Anterior cingulate cortex (tissue), 58 donors: ENCODE data around the gene PPP1CB.
"Not testable (repeated sequence)": the region's sequence is repeated elsewhere in the genome, so short reads cannot be mapped to it uniquely, and the experiment has no call there.

Source experiments
- DNase-seq, 58 donors: peaks; one replicate each; lab custom pipeline; 2025; lab: John Stamatoyannopoulos, UW

PPP1CB gene

GRCh38 chr2:28742619-28743018 is 9.0 kb upstream of the PPP1CB start:
- DNase-seq, result not testable (repeated sequence)

GRCh38 chr2:28745225-28745624 is 6.4 kb upstream of the PPP1CB start:
- no peak for DNase-seq

GRCh38 chr2:28745876-28746275 is 5.8 kb upstream of the PPP1CB start:
- DNase-seq, result no peak

DNA sequence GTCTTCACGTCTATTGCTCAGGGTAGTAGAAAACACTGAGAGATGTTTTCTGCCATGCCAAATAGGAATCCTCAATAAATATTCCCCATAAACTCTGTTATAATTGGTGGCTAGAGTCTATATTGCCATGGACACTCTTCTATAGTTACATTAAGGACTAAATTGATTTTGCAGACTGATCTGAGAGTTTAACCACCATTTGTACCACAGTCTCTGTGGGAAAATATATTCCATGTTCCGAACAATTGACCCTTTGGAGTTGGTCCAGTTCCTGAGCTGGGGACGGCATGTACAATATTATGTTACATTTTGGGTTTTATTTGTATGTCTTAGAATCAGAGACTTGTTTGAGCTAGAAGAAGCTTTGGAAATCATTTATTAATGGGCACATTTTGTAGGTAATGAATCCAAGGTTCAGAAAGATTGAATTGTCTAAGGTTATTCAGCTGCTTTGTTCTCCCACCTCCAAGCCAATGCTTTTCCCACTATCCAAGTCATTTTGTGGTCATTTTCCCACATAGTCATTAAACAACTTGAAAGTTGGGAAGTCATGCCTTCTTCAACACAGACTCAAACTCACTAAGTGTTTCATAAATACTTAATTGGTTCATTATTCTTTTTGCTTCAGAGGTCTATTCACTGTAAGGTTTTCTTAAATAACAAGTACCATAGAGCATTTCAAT is 5.1 kb upstream of the PPP1CB start:
- no peak for DNase-seq

DNA sequence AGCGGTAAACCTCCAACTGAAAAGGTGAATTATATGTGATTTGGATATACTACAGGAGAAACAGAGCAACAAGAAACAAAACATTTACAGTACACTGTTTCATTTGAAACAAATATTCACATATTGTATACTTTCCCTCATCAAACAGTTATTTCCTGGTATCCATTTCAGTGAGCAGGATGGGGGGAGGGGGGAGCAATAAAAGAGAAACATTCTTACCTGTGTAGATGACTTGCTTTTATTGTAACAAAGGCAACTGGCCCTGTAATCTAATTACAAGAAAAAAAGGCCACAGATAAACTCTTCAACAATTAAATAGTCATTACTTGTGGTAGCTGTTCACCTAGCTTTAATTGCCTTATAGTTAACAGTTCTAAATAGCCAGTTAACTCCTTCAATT is 3.9 kb upstream of the PPP1CB start:
- no peak for DNase-seq

GRCh38 chr2:28748176-28748575 is 3.5 kb upstream of the PPP1CB start:
- no peak for DNase-seq

DNA sequence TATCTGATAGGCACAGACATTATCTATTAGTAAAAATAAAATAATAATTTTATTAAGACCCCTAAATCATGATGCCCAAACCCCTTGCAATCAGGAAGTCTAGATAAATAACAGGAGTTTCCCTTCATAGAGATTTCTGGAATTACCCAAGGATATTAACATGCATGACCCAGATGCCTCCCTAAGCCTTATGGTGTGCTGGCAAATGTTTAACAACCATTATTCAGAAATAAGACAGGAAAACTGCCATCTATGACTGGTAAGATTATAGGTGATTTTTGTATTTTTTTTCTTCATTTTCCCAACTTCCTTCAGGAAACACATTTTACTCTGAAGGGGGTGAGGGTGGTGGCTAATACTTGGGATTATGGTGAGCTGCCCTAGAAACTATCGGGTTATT is 2.7 kb upstream of the PPP1CB start:
- no peak for DNase-seq

DNA sequence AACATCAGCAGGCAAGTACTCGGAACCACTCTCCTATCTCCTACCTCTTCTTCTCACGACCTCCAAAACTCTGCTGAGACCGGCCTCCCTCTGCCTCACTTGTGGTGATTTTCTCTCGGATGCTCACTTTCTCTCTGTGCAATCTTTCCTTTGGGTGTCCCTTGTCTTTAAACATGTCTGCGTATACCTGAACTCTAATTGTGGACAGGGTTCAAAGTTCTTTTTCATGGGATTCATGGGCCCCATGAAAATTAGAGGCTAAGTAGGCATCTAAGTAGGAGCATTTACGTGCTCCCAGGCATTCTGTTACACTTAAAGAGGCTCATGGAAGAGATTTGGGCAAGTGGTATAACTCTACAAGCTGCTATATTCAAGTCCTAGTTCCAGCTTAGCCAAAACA is 2.1 kb upstream of the PPP1CB start:
- peak in 1 of 58 donors; percentile 4 for DNase-seq

- DNase-seq, result peak in 12 of 58 donors; percentile 6 to 69 (median 27)
Measured at GRCh38 chr2:28750316-28751251, 1.0 kb upstream of the PPP1CB start.

GRCh38 chr2:28751956-28752630 is 463 bp downstream of the PPP1CB start:
- peak in 32 of 58 donors; percentile 8 to 90 (median 50) for DNase-seq

DNA sequence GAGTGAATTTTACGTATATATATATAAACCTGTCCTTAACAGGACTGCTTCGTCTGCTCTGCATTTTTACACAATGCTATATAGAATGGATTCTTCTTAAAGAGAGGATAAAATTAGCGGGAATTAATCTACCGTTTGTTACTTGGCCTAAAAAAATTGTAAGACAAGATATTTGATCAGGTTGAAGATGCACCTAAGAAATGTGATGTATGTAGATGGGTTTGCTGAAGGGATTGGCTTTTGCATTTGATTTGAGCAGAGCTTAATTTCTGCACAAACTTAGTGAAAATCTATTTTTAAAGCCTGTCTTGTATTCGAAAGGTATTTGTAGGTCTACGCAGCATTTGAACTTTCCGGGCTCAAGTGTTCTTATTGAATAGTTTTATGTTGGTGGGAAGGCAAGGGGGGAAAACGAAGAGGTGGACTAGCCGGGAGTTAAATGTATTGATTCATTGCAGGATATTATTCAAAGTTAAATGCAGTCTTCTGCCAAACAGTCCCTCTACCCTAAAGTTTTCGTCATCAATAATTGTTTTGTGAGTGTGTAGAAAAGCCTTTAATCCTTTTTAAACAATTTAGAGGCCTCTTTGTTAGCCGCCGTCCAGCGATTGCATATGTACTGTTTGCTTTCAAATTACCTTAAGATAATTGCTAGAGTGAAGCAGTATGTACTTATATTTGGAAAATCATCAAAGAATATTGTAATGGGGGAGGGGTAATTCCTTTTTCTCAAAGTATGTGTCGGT is 1.2 kb downstream of the PPP1CB start:
- DNase-seq, result no peak

DNA sequence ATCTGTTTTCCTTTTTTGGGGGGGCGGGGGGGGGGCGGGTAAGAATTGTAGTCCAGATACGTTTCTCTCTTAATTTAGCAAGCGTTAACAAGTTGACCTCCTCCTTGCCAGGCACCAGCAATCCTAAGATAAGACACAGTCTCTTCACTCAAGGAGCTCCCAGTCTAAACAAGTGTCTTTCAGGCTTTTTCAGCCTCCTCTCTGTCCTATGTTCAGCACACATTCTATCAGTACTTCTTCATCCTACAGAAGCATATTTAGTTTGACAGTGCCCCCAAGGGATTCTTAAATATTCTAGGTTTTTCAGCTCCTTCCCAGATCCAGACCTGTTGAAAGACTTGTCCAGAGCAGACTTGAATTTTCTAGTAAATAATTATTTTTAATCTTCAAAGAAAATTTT is 2.7 kb downstream of the PPP1CB start:
- no peak for DNase-seq

DNA sequence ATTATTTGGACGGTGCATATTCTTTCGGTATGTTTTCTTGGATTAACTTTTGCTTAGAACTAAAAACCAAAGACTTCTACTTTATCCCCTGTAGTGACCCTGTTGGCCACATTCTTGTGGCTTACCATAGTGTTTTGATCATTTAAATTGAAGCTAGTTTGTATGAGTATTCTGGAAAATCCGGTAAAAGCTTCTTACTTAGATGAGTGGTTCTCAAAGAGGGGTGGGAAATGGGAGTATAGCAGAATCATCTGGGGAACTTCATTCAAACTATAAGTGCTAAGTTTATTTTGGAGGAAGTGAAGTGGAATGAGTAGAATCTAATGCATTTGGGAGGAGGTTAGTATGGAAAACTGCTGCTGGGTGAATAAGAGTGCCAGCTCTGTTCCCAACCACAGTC is 3.8 kb downstream of the PPP1CB start:
- no peak for DNase-seq

DNA sequence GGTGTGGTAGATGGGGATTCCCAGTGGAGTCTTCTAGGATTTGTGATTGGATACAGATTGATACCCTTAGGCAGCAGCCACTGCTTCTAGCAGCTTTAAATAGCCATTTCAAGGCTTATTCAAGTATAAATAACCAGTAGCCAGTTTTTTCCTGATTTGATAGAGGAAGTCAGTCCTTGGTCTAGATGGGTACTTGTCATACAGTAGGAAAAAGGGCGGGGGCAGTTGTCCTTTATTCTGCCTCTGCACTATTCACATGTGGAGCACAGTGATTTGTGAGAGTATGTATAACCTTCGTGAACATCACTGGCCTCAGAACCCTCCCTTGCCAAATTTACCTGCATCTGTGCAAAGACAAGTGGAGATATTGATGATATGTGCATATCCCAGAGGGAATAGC is 6.8 kb downstream of the PPP1CB start:
- DNase-seq, result no peak

GRCh38 chr2:28761420-28761819 is 9.8 kb downstream of the PPP1CB start:
- DNase-seq, result no peak

DNA sequence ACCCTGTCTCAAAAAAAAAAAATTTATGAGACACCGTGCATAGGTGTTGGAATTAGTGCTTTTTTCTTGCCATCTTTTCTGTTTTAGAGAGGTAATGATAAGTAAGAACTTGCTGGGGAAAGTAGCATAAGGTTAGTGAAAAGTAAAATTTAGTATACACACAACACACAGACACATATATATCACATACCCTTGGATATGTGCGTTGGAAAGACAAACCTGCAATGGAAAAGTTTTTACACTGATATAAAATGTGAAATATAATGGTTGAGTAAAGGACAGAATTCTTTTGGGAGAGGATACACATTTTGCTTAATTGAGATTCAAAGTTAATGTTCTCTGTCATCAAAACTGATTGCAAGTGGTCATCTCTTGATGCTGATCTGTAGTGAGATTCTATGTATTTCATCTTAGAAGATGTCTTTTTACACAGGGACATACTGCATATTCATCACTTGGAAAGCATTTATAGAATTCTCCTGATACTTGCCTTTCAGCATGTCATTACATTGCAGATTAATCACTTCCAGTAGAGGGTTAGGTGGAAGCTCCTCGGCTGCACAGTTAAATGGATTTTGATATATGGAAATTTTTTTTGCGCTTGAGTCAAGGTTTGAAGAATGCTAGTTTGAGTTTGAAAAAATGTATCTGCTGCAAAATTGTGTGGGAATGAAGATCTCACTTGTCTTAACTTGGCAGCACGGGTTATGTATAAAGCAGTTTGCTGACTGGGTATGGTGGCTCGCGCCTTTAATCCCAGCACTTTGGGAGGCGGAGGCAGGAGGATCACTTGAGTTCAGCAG is 13.5 kb downstream of the PPP1CB start:
- DNase-seq, result peak in 1 of 58 donors; percentile 12

DNA sequence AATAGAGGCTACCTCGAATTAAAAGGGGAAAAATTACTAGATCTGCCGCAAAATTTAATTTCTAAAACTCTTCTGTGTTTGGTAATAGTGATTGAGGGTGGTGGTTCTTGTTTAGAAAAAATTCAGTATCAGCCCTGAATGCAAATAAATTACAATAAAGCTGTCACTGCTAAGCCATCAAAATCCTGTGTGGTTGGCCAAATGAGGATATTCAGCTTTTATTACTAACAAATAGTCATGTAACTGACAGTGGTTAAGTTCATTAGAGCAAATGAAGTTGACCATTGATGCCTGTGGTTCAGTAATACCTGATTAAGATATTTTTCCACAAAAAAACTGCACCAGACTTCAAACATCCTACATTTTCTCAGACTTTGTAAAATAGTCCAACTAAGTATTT is 14.4 kb downstream of the PPP1CB start:
- DNase-seq, result no peak

GRCh38 chr2:28767337-28767736 is 15.7 kb downstream of the PPP1CB start:
- DNase-seq, result no peak

DNA sequence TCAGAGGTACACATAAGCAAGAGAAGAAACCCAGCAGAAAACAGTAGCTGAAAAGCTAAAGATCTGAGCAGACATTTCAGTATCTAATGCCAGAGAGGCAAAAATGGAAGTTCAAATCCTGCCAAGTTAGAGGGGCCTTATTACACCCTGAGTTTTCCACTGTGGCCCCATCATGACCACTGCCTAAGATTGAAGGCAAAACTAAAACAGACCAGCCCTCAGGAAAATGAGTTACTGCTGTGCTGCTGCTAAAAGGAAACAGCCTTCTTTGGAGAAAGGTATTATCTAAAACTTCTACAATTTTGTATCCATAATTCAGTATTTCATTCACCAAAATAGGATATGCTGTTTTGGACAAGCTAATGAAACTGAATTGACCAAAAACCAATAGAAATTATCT is 16.8 kb downstream of the PPP1CB start:
- no peak for DNase-seq

DNA sequence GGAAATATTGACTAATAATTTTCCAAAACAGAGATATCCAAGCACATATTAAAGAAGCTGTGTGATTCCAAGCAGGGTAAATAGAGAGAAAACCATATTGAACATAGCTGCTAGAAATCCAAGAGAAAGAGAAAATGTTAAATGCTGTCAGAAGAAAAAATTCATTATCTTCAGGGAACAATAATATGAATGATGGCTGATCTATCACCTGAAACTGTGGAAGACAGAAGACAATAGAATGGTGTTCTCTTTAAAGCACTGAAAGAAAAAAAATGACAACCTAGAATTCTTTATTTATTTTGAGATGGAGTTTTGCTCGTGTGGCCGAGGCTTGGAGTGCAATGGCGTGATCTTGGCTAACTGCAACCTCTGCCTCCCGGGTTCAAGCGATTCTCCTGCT is 17.3 kb downstream of the PPP1CB start:
- no peak for DNase-seq
